DND-41 (cell line): ENCODE results near the gene AHNAK.

ENCODE experiments used
- ATAC-seq: fragments of 200-7000 bp; cut with Tn5 transposase; 3 replicates; pipeline ENCODE4 v1.9.1; 2021; ENCODE audit warnings: low read depth; ENCODE audit not compliant: insufficient read depth
- DNase-seq: peaks from one replicate; pipeline ENCODE4 v3.0.0-alpha.2; 2020
- H2AFZ ChIP-seq: 2 replicates; pipeline ENCODE4 v1.6.0; 2012; ENCODE audit warnings: low read depth, low read length
- H3K27ac ChIP-seq: 2 replicates; pipeline ENCODE4 v1.5.1; 2012; ENCODE audit warnings: low read length, inconsistent platforms
- H3K27me3 ChIP-seq: fragments of 200-600 bp; sonication (generic); 2 replicates; pipeline ENCODE4 v1.6.0; 2012; ENCODE audit warnings: low read length, mild to moderate bottlenecking, inconsistent platforms; ENCODE audit not compliant: insufficient read depth, poor library complexity
- H3K36me3 ChIP-seq: 2 replicates; pipeline ENCODE4 v1.5.1; 2012; ENCODE audit warnings: low read length, inconsistent platforms; ENCODE audit not compliant: insufficient read depth
- H3K4me1 ChIP-seq: 2 replicates; pipeline ENCODE4 v1.5.1; 2012; ENCODE audit warnings: mild to moderate bottlenecking, low read length; ENCODE audit not compliant: insufficient read depth
- H3K4me2 ChIP-seq: 2 replicates; pipeline ENCODE4 v1.6.0; 2012; ENCODE audit warnings: mild to moderate bottlenecking, moderate library complexity, low read length, inconsistent platforms; ENCODE audit not compliant: insufficient read depth
- H3K4me3 ChIP-seq, 2 experiments: fragments of 200-600 bp in 1 of 2; shearing (Covaris generic) in 1 of 2; 2 replicates each; pipeline ENCODE4 v1.5.1; 2012 to 2016; ENCODE audit warnings: inconsistent platforms in 2 of 2, low read length in 2 of 2, mild to moderate bottlenecking in 2 of 2, low read depth in 1 of 2, moderate library complexity in 1 of 2
- H3K79me2 ChIP-seq: 2 replicates; pipeline ENCODE4 v1.6.0; 2012; ENCODE audit warnings: low read length, inconsistent platforms; ENCODE audit not compliant: insufficient read depth
- H3K9ac ChIP-seq: 2 replicates; pipeline ENCODE4 v1.6.0; 2012; ENCODE audit warnings: low read depth, mild to moderate bottlenecking, inconsistent platforms, low read length, moderate library complexity
- H3K9me3 ChIP-seq: 2 replicates; pipeline ENCODE4 v1.5.1; 2012; ENCODE audit warnings: low read length, moderate library complexity, mild to moderate bottlenecking, inconsistent platforms; ENCODE audit not compliant: insufficient read depth, severe bottlenecking
- H4K20me1 ChIP-seq: 2 replicates; pipeline ENCODE4 v1.6.0; 2012; ENCODE audit warnings: low read length; ENCODE audit not compliant: insufficient read depth
- EZH2 ChIP-seq: IDR thresholded peaks from 3 replicates; pipeline ENCODE4 v1.6.1; 2012; ENCODE audit warnings: borderline replicate concordance, low read depth, mild to moderate bottlenecking, moderate library complexity, low read length, inconsistent platforms; ENCODE audit not compliant: severe bottlenecking
- TF ChIP-seq, protein P1 (sequence below): IDR thresholded peaks from 2 replicates; pipeline ENCODE4 v1.5.1; 2012; ENCODE audit warnings: borderline replicate concordance, low read length, moderate library complexity, mild to moderate bottlenecking; ENCODE audit not compliant: poor library complexity, severe bottlenecking; ENCODE audit errors: extremely low read depth

AHNAK gene

DNA sequence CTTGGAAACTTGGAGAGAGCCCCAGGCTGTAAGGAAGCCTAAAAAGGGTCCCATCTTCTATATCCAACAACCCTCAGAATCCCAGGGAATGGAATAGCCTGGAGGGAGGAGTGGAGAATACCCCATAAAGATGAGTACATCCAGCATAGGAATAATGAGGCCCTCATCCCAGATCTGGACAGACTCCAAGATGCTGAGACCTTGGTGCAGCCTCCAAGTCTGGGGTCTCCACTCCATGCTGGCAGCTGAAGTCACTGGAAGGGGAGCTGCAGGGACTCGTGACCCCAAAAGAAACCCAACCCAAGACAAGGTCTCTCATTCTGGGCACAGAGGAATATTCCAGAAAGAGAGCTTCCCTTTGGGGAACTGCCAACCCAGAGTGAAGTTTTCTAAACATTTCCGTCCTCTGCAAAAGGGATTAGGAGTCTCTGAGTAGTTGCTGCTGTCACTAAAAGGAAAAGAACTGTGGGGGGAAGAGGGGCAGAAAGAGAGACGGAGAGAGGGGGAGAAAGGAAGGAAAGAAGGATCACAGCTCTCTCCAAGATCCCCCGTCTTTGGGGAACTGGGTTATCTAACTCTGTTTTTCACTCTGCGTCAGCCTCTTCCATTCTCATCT, 127.2 kb downstream of the AHNAK start:
- Histone ChIP-seq H3K4me1 (no peaks in the 10 kb centered on the region; the same call in 1 of the 2 replicates), H3K79me2 (no peaks in the 10 kb centered on the region), H3K27ac (no peak overlapping the region), H3K4me3 (no peak overlapping the region), H3K27me3 (peaks cover 18% of the 10 kb centered on the region), H3K4me2 (no peak overlapping the region), H4K20me1 (no peaks in the 10 kb centered on the region), H3K9ac (no peak overlapping the region), H3K36me3 (no peaks in the 10 kb centered on the region), H3K9me3 (no peaks in the 10 kb centered on the region), H2AFZ (no peak overlapping the region)
- no peak for TF ChIP-seq EZH2
- TF ChIP-seq, protein P1, sequence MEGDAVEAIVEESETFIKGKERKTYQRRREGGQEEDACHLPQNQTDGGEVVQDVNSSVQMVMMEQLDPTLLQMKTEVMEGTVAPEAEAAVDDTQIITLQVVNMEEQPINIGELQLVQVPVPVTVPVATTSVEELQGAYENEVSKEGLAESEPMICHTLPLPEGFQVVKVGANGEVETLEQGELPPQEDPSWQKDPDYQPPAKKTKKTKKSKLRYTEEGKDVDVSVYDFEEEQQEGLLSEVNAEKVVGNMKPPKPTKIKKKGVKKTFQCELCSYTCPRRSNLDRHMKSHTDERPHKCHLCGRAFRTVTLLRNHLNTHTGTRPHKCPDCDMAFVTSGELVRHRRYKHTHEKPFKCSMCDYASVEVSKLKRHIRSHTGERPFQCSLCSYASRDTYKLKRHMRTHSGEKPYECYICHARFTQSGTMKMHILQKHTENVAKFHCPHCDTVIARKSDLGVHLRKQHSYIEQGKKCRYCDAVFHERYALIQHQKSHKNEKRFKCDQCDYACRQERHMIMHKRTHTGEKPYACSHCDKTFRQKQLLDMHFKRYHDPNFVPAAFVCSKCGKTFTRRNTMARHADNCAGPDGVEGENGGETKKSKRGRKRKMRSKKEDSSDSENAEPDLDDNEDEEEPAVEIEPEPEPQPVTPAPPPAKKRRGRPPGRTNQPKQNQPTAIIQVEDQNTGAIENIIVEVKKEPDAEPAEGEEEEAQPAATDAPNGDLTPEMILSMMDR = no peak
- DNase-seq = no peak
- no peak for ATAC-seq

DNA sequence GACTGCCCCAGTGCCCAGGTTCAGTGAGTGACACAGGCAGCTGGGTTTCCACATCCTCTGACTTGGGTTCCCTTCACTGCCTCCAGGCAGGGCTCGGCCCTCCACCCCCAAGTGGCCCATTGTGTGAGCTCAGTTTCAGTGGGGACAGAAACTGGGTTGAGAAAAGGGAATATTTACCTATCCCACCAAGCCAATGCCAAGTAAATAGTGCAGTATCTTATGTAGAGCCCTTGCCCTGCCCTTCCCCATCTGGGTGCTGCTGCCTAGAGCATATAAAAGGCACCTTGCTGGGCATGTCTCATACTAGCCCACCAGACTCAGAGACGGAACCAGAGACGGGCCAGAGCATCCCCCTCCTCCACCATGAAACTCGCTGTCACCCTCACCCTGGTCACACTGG, 127.9 kb downstream of the AHNAK start, which contains the start of gene SCGB1A1:
TSS of gene SCGB1A1 (plus strand) at position 301 of the 400 bp plus-strand sequence. CDS start at position 364, 63 bp downstream.
- Histone ChIP-seq H3K79me2 (no peaks in the 10 kb centered on the region), H3K4me1 (no peaks in the 10 kb centered on the region), H3K4me3 (no peak within 1 kb of the TSS), H3K9me3 (no peaks in the 10 kb centered on the region), H3K27me3 (peaks cover 15% of the 10 kb centered on the region), H3K27ac (no peak within 1 kb of the TSS), H4K20me1 (no peaks in the 10 kb centered on the region), H3K36me3 (no peaks in the 10 kb centered on the region), H2AFZ (no peak within 1 kb of the TSS), H3K9ac (no peak within 1 kb of the TSS), H3K4me2 (no peak within 1 kb of the TSS)
- TF ChIP-seq, protein P1 = no peak
- no peak for TF ChIP-seq EZH2
- ATAC-seq (no peak), DNase-seq (no peak)

DNA sequence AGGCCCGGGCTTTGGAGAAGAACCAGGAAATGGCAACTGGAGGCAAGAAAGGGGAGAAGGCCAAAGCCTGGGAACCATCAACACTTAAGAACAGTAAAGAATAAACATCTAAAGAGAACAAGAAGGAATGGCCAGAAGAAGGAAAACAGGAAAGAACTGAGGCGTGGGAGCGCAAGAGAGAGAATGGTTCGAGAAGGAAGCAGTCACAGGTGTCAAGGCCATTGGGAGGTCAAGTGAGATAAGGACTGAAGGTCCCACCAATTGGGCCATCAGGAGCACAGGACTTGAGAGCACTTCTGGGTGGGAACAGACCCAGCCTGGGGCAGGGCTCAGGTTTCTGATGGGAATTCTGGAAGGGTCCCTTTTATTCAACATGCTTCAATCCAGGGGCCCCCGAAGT, 128.5 kb downstream of the AHNAK start:
- Histone ChIP-seq H3K4me1 (no peaks in the 10 kb centered on the region), H3K9me3 (no peaks in the 10 kb centered on the region), H4K20me1 (no peaks in the 10 kb centered on the region), H3K36me3 (no peaks in the 10 kb centered on the region), H3K4me2 (no peak overlapping the region), H3K79me2 (no peaks in the 10 kb centered on the region), H3K27ac (no peak overlapping the region), H3K27me3 (peaks cover 14% of the 10 kb centered on the region), H3K9ac (no peak overlapping the region), H3K4me3 (no peak overlapping the region), H2AFZ (no peak overlapping the region)
- ATAC-seq = no peak
- no peak for TF ChIP-seq EZH2
- TF ChIP-seq, protein P1 = no peak
- no peak for DNase-seq

DNA sequence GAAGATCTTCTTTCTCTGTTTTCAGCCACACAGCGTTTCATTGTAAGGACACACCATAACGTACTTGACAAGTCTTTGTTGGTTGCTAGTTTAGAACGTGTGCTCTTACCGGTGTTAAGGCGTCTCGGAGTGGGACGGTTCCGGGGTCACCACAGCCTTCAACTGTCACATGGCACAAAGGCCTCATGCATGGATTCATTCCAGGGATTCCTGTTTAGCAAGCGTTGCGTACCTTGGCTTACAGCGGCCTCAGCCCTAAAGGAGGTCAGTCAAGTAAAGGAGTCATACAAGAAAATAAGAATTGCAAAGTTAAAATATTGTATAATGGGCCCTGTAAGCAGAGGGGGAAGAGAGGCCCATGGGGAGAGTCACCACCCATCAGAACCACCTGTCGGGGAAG, 130.0 kb downstream of the AHNAK start:
- Histone ChIP-seq H3K4me1 (no peaks in the 10 kb centered on the region), H3K9ac (no peak overlapping the region), H3K9me3 (no peaks in the 10 kb centered on the region), H3K4me3 (no peak overlapping the region), H3K79me2 (no peaks in the 10 kb centered on the region), H2AFZ (no peak overlapping the region), H3K36me3 (no peaks in the 10 kb centered on the region), H4K20me1 (no peaks in the 10 kb centered on the region), H3K27ac (no peak overlapping the region), H3K4me2 (no peak overlapping the region), H3K27me3 (peaks cover 11% of the 10 kb centered on the region)
- TF ChIP-seq, protein P1 = no peak
- TF ChIP-seq EZH2 = no peak
- ATAC-seq (no peak), DNase-seq (no peak)
